Mesenchymal stem cell (in vitro differentiated cells and primary cell): Measurements from ENCODE around the gene USP6NL.

Source experiments
- DNase-seq: peaks from one replicate; pipeline ENCODE4 v3.0.0-alpha.2; 2013
- H2AFZ ChIP-seq: one replicate; pipeline ENCODE4 v1.6.1; 2013; ENCODE audit warnings: low read depth, mild to moderate bottlenecking, control low read depth, inconsistent platforms, low read length, moderate library complexity
- H2AK5ac ChIP-seq: 2 replicates; pipeline ENCODE4 v1.6.1; 2013; ENCODE audit warnings: low read length, moderate library complexity, mild to moderate bottlenecking, inconsistent platforms; ENCODE audit not compliant: severe bottlenecking
- H2BK120ac ChIP-seq: one replicate; pipeline ENCODE4 v1.6.1; 2013; ENCODE audit warnings: low read depth, mild to moderate bottlenecking, inconsistent platforms, low read length, moderate library complexity
- H2BK12ac ChIP-seq, 2 experiments: one replicate each; pipeline ENCODE4 v1.6.1; 2013; ENCODE audit warnings: inconsistent platforms in 2 of 2, low read length in 2 of 2, mild to moderate bottlenecking in 2 of 2, moderate library complexity in 2 of 2, control low read depth in 1 of 2
- H2BK15ac ChIP-seq: one replicate; pipeline ENCODE4 v1.6.1; 2013; ENCODE audit warnings: mild to moderate bottlenecking, low read depth, inconsistent platforms; ENCODE audit not compliant: poor library complexity, severe bottlenecking
- H2BK5ac ChIP-seq: 2 replicates; pipeline ENCODE4 v1.6.1; 2013; ENCODE audit warnings: low read depth, mild to moderate bottlenecking, low read length, control low read depth, inconsistent platforms; ENCODE audit not compliant: poor library complexity, severe bottlenecking
- H3K14ac ChIP-seq, 2 experiments: one replicate each; pipeline ENCODE4 v1.6.1; 2013; ENCODE audit warnings: inconsistent platforms in 2 of 2, low read length in 2 of 2, control low read depth in 1 of 2, mild to moderate bottlenecking in 1 of 2, moderate library complexity in 1 of 2
- H3K18ac ChIP-seq, 2 experiments: one replicate each; pipeline ENCODE4 v1.6.1; 2013; ENCODE audit warnings: inconsistent platforms in 2 of 2, low read length in 2 of 2, control low read depth in 1 of 2, low read depth in 1 of 2, mild to moderate bottlenecking in 1 of 2
- H3K23ac ChIP-seq, 2 experiments: one replicate each; pipeline ENCODE4 v1.6.1; 2013; ENCODE audit warnings: inconsistent platforms in 2 of 2, low read length in 2 of 2, mild to moderate bottlenecking in 2 of 2, moderate library complexity in 2 of 2, control low read depth in 1 of 2
- H3K27ac ChIP-seq: 2 replicates; pipeline ENCODE4 v1.5.1; 2013; ENCODE audit warnings: mild to moderate bottlenecking, moderate library complexity, low read length, control low read depth, inconsistent platforms; ENCODE audit not compliant: poor library complexity, severe bottlenecking
- H3K27me3 ChIP-seq, 2 experiments: 2 replicates each; pipeline versions ENCODE4 v1.6.1 to v1.7.0; 2013; ENCODE audit warnings: low read length in 2 of 2, mild to moderate bottlenecking in 2 of 2, moderate library complexity in 2 of 2, control low read depth in 1 of 2, inconsistent platforms in 1 of 2; ENCODE audit not compliant: control insufficient read depth in 1 of 2, insufficient read depth in 1 of 2
- H3K36me3 ChIP-seq, 2 experiments: 2 replicates each; pipeline versions ENCODE4 v1.6.1 to v1.7.0; 2013; ENCODE audit warnings: low read length in 2 of 2, control low read depth in 1 of 2, inconsistent platforms in 1 of 2, low read depth in 1 of 2, mild to moderate bottlenecking in 1 of 2; ENCODE audit not compliant: insufficient read depth in 2 of 2, control insufficient read depth in 1 of 2
- H3K4ac ChIP-seq, 2 experiments: one replicate each; pipeline ENCODE4 v1.6.1; 2013; ENCODE audit warnings: inconsistent platforms in 2 of 2, low read length in 2 of 2, mild to moderate bottlenecking in 2 of 2, moderate library complexity in 2 of 2, control low read depth in 1 of 2, low read depth in 1 of 2
- H3K4me1 ChIP-seq: 2 replicates; pipeline ENCODE4 v1.6.1; 2013; ENCODE audit warnings: low read depth, low read length, control low read depth; ENCODE audit not compliant: control insufficient read depth, insufficient read depth
- H3K4me2 ChIP-seq: 2 replicates; pipeline ENCODE4 v1.6.1; 2013; ENCODE audit warnings: low read length, mild to moderate bottlenecking, inconsistent platforms; ENCODE audit not compliant: poor library complexity, severe bottlenecking
- H3K4me3 ChIP-seq, 2 experiments: 2 replicates each; pipeline versions ENCODE4 v1.5.1 to v1.7.0; 2013; ENCODE audit warnings: low read length in 2 of 2, mild to moderate bottlenecking in 2 of 2, control low read depth in 1 of 2, low read depth in 1 of 2; ENCODE audit not compliant: insufficient read depth in 1 of 2
- H3K79me1 ChIP-seq: replicated peaks from 2 replicates; pipeline ENCODE4 v1.6.1; 2013; ENCODE audit warnings: mild to moderate bottlenecking, control low read depth, low read length, inconsistent platforms; ENCODE audit not compliant: poor library complexity, severe bottlenecking
- H3K9ac ChIP-seq: 2 replicates; pipeline ENCODE4 v1.7.0; 2013; ENCODE audit warnings: mild to moderate bottlenecking, low read length, moderate library complexity
- H3K9me3 ChIP-seq: 2 replicates; pipeline ENCODE4 v1.7.0; 2013; ENCODE audit warnings: mild to moderate bottlenecking, low read length; ENCODE audit not compliant: control insufficient read depth
- H4K8ac ChIP-seq: one replicate; pipeline ENCODE4 v1.6.1; 2013; ENCODE audit warnings: inconsistent platforms, mild to moderate bottlenecking, low read length, moderate library complexity
- H4K91ac ChIP-seq: one replicate; pipeline ENCODE4 v1.6.1; 2013; ENCODE audit warnings: mild to moderate bottlenecking, low read length, inconsistent platforms
- WGBS: methylation state at CpG from one replicate; pipeline ENCODE4 v1.1.7; 2013; ENCODE audit warnings: mixed read lengths; 5-methylcytosine and 5-hydroxymethylcytosine counted together

USP6NL gene

DNA sequence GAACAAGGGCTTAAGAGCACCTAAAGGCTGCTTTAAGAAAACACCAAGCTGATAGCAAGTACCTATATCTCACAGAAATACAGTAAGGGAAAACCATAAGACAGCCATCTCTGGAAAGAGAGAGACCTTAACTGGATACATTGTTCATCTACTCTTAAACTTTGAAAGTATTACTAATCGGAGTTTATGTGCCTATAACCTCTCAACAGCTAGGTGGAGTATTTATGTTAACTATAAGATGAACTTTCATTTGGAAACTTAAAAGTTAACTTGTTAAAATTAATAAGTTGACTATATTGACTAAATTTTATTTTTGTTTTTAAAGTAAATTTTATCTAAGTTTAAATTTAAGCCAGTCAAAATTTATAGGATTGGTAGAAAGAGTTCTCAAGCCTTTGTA lies 90.6 kb downstream of the USP6NL start:
- H3K27me3 ChIP-seq: no peaks in the 10 kb centered on the region
- H3K4me1 ChIP-seq: no peaks in the 10 kb centered on the region
- no peak overlapping the region for H2BK5ac ChIP-seq
- peaks cover 0 to 2% of the 10 kb centered on the region in 2 experiments for H3K36me3 ChIP-seq
- no peak overlapping the region for H3K23ac ChIP-seq
- H4K91ac ChIP-seq: no peak overlapping the region
- H4K8ac ChIP-seq: no peak overlapping the region
- H2AK5ac ChIP-seq: no peak overlapping the region
- no peak overlapping the region for H2BK120ac ChIP-seq
- H3K4ac ChIP-seq: no peak overlapping the region
- H3K9ac ChIP-seq: no peak overlapping the region
- no peak for DNase-seq
- no CpG with 5 or more reads among the region's 1 CpG for WGBS
- H3K4me3 ChIP-seq: no peak overlapping the region
- no peak overlapping the region for H3K4me2 ChIP-seq
- peaks cover 13% of the 10 kb centered on the region for H3K79me1 ChIP-seq
- H3K9me3 ChIP-seq: no peaks in the 10 kb centered on the region
- no peak overlapping the region for H2BK15ac ChIP-seq
- no peak overlapping the region for H2BK12ac ChIP-seq
- H3K14ac ChIP-seq: no peak overlapping the region
- no peak overlapping the region for H3K18ac ChIP-seq
- H3K27ac ChIP-seq: no peak overlapping the region
- H2AFZ ChIP-seq: no peak overlapping the region

DNA sequence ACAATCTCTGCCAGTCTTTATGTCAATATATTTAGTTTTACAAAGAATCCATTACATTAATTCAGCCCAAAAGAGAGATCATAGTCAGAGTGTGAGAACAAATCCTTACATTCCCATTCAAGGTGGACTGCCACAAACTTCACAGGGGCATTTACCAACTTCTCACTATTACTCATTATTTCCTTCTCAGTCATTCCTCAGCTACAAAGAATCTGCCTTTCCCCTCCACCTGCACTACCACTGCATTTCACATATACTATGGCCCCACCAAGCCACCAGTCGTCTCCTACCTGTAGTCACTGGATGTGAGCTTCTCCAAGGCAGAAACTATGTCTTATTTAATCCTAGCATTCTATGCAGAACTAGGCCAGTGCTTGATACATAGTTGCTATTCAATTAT lies 94.3 kb downstream of the USP6NL start:
- no peak overlapping the region for H3K18ac ChIP-seq
- no peak overlapping the region for H3K4ac ChIP-seq
- H2AFZ ChIP-seq: no peak overlapping the region
- H3K14ac ChIP-seq: no peak overlapping the region
- H3K4me3 ChIP-seq: no peak overlapping the region
- H4K91ac ChIP-seq: no peak overlapping the region
- peak overlapping the region; percentile 18 for H3K9ac ChIP-seq
- H3K36me3 ChIP-seq: peaks cover 0 to 4% of the 10 kb centered on the region in 2 experiments
- no peak overlapping the region for H3K4me2 ChIP-seq
- H2AK5ac ChIP-seq: no peak overlapping the region
- no peaks in the 10 kb centered on the region for H3K9me3 ChIP-seq
- peaks cover 16% of the 10 kb centered on the region for H3K79me1 ChIP-seq
- WGBS: 83% methylated on average over 1 of the region's 1 CpG
- no peaks in the 10 kb centered on the region for H3K27me3 ChIP-seq
- no peak overlapping the region for H2BK120ac ChIP-seq
- H3K4me1 ChIP-seq: no peaks in the 10 kb centered on the region
- no peak overlapping the region for H2BK15ac ChIP-seq
- no peak overlapping the region for H2BK12ac ChIP-seq
- DNase-seq: no peak
- no peak overlapping the region for H3K27ac ChIP-seq
- no peak overlapping the region for H2BK5ac ChIP-seq
- no peak overlapping the region for H4K8ac ChIP-seq
- H3K23ac ChIP-seq: no peak overlapping the region

DNA sequence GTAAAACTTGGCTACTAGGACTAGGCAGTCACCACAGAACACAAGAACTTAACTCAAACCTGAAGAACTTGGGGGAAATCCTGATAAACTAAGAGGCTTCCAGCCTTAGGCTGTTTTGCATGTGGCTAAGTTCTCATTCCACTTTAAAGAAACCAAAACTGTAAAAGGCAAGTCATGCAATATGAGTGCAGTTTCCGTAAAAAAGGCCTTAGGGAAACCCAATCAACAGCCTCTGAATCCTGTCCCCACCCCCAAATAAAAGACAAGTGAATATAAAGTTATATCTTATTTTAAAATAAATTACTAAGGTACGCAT lies 95.1 kb downstream of the USP6NL start:
- Histone ChIP-seq H3K27me3 (no peaks in the 10 kb centered on the region), H3K9ac (no peak overlapping the region), H4K91ac (no peak overlapping the region), H2BK15ac (no peak overlapping the region), H3K36me3 (peaks cover 0 to 4% of the 10 kb centered on the region in 2 experiments), H3K14ac (no peak overlapping the region), H3K4me1 (no peaks in the 10 kb centered on the region), H3K79me1 (peaks cover 17% of the 10 kb centered on the region), H3K4me2 (no peak overlapping the region), H2AFZ (no peak overlapping the region), H3K4ac (no peak overlapping the region), H2AK5ac (no peak overlapping the region), H3K9me3 (no peaks in the 10 kb centered on the region), H3K27ac (no peak overlapping the region), H4K8ac (no peak overlapping the region), H2BK5ac (no peak overlapping the region), H2BK12ac (no peak overlapping the region), H3K4me3 (no peak overlapping the region), H2BK120ac (no peak overlapping the region), H3K18ac (no peak overlapping the region), H3K23ac (no peak overlapping the region)
- no peak for DNase-seq
- no CpG with 5 or more reads among the region's 2 CpGs for WGBS

GRCh38 chr10:11515596-11516430 lies 95.6 kb downstream of the USP6NL start:
- Histone ChIP-seq H2BK120ac (no peak overlapping the region), H3K27me3 (no peaks in the 10 kb centered on the region), H3K4ac (no peak overlapping the region), H3K9ac (no peak overlapping the region), H3K9me3 (no peaks in the 10 kb centered on the region), H3K14ac (no peak overlapping the region), H4K8ac (no peak overlapping the region), H2BK5ac (no peak overlapping the region), H2BK12ac (no peak overlapping the region), H3K4me1 (no peaks in the 10 kb centered on the region), H3K23ac (no peak overlapping the region), H2AFZ (no peak overlapping the region), H3K27ac (no peak overlapping the region), H2BK15ac (no peak overlapping the region), H3K36me3 (peaks cover 0 to 4% of the 10 kb centered on the region in 2 experiments), H3K4me2 (no peak overlapping the region), H3K79me1 (peaks cover 18% of the 10 kb centered on the region), H4K91ac (no peak overlapping the region), H3K18ac (no peak overlapping the region), H3K4me3 (no peak overlapping the region), H2AK5ac (no peak overlapping the region)
- peak; percentile 72 for DNase-seq
- 50% methylated on average over 4 of the region's 5 CpGs for WGBS
